IPS-18c (cell line): ENCODE data around the gene IL23R.
"Not testable (repeated sequence)": the region's sequence is repeated elsewhere in the genome, so short reads cannot be mapped to it uniquely, and the experiment has no call there.

Experiments
- H3K4me3 ChIP-seq: 2 replicates; pipeline ENCODE4 v1.7.0; 2013; ENCODE audit warnings: low read depth, mild to moderate bottlenecking, low read length, moderate library complexity; ENCODE audit not compliant: insufficient read depth
- H3K9me3 ChIP-seq: one replicate; pipeline ENCODE4 v1.6.1; 2013; ENCODE audit warnings: mild to moderate bottlenecking, low read length, moderate library complexity; ENCODE audit not compliant: control insufficient read depth, insufficient read depth

IL23R gene

DNA sequence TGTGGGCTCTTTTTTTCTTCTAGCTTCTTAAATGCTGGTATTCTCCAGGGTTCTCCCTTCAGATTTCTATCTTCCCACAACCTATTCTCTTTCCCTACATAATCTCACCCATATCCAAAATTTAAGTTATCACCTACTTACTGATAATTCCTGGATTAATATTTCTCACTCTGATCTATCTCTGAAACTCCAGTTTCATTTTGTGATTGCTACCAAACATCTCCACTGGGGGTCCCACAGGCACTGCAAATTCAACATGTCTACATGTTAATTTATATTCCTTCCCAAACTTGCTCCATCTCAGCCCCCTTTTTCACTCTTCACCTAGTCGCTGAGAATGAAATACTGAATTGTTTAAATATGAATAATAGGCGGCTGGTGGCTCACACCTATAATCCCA is 21.6 kb upstream of the IL23R start:
- no peak overlapping the region for H3K4me3 ChIP-seq
- no peaks in the 10 kb centered on the region for H3K9me3 ChIP-seq

DNA sequence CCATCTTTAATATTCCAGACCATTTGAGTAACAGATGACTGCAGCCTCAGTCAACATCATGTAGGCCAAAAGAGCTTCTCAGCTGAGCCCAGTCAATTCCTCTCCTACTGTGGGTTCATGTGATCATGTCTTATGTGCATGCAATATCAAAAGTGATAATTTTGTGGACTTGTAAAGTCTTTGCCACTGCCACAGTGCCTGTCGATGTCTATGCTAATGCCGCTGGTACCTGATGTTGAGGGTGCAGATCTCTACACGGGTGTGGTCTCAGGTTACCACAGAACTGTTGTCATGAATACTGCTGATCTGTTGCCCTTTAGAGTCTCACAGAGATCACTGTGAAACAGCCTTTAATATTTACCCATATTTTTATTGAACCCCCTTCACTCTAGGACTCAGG is 20.2 kb upstream of the IL23R start:
- Histone ChIP-seq H3K9me3 (no peaks in the 10 kb centered on the region), H3K4me3 (no peak overlapping the region)

DNA sequence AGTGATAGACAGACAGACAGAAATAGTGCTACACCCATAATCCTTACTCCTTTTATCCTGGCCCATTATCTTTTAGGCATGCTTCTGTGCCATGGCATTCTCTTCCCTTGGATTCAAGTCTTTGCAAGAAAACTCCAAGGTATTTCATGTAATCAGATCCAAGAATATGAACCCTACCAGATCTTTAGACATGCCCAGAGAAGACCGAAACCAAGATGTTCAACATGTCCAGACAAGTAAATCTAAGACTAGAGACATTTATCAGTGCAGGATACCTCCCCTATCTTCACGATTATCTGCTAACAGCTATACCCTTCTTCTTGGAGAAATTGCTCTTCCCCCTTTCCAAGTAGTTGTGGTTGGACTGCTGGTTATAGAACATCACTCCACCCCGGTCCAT is 19.7 kb upstream of the IL23R start:
- no peak overlapping the region for H3K4me3 ChIP-seq
- no peaks in the 10 kb centered on the region for H3K9me3 ChIP-seq

DNA sequence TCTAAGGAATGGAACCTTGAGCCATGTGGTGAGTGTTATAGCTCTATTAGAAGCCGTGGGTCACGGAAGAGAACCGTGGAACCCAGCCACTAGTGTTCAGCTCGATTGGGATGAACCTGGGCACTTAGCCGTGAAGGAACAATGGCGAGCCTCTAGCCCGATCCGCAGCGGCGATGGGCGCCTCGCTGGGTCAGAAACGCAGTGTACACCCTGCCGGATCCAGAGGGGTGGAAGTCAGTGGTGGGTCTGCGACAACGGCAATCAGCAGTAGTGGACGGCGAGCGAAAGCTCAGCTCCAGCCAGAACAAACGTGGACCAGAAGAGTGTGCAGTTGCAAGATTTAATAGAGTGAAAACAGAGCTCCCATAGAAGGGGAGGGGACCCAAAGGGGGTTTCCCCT is 18.3 kb upstream of the IL23R start:
- H3K9me3 ChIP-seq, H3K4me3 ChIP-seq: not testable (repeated sequence)

DNA sequence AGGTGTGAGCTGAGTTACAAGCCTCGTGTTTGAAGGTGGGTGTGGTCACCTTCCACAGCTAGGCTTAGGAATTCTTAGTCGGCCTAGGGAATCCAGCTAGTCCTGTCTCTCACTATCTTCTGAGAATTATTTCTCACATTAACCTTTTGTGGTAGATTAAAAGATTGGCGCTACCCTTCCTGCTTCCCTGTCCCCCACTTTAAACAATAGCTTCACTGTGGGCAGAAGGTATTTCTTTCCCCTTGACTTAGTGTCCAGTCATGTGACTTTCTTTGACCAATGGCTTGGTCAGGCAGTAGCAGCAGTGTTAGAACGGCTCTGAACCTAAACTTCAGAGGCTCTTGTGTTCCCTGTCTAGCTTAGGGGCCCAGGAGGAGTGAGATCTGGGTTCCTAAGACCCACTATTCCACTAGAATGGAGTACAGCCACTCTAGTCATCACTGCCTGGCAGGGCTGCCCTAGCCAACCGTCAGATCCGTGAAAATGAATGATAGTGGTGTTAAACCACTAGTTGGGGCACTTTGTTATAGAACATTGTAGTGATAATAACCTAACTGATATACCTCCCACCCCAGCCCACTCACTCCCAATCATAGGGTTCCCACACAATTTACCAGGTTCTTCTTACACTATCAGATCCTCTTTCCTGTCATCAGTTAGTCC is 17.6 kb upstream of the IL23R start:
- H3K9me3 ChIP-seq = no peaks in the 10 kb centered on the region
- no peak overlapping the region for H3K4me3 ChIP-seq

DNA sequence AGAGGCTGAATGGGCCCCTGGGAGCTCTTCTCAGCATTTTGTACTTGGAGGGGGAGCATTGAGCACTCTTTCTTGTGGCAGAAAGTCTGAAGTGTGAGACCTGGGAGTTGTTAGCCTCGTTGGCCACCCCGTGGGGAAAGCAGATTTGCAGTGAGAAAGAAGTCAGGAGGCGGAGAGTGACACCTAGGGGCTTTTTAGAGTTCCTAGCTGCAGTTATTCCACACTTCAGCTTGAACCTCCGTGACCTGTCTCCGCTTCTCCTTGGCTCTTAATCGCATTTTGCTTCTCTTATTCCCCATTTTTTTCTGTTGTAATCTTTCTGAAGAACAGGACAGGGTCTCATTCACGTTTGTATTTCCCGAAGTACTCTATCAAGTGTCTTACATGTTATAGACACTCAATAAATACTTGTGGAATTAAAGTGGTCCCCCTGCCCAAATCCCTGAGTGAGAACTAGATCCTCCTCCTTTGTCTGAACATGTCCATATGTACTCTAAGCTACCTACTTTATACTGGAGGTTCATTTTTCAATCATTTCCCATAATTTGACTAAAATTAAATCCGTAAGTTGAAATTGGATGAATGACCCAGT is 17.0 kb upstream of the IL23R start:
- Histone ChIP-seq H3K4me3 (no peak overlapping the region), H3K9me3 (no peaks in the 10 kb centered on the region)

DNA sequence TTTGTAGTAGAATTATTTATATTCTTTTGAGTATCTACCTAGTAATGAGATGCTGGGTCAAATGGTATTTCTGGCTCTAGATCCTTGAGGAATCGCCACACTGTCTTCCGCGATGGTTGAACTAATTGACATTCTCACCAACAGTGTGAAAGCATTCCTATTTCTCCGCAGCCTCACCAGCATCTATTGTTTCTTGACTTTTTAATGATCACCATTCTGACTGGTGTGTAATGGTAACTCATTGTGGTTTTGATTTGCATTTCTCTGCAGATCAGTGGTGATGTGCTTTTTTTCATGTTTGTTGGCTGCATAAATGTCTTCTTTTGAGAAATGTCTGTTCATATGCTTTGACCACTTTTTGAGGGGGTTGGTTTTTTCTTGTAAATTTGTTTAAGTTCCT is 15.3 kb upstream of the IL23R start:
- no peak overlapping the region for H3K4me3 ChIP-seq

DNA sequence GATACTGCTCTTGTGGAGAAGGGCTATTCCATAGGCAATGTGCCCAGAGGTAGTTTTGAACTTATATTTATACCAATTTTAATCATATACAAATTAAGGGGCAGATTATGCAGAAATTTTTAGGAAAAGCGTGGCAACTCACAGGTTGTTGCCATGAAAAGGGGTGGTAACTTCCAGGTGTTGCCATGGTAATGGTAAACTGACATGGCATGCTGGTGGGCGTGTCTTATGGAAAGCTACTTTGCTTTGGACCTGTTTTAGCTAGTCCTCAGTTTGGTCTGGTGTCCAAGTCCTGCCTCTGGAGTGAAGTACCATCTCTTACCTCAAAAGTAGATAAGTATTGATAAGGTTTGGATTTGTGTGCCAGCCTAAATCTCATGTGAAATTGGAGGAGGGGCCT is 7.9 kb upstream of the IL23R start:
- no peaks in the 10 kb centered on the region for H3K9me3 ChIP-seq
- no peak overlapping the region for H3K4me3 ChIP-seq

More for the DNA sequence above, 15.3 kb upstream of the IL23R start:
- H3K9me3 ChIP-seq = no peaks in the 10 kb centered on the region

DNA sequence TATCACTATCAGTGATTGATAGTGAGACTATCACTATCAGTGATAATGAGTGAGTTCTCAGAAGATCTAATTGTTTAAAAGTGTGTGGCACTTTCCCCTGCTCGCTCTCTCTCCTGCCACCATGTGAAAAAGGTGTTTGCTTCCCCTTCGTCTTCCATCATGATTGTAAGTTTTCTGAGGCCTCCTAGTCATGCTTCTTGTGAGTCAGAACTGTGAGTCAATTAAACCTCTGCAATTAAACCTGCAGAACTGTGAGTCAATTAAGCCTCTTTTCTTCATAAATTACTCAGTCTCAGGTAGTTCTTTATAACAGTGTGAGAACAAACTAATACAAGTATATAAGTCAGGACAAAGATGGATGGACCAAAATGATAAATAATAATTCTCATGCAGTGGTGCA is 7.0 kb upstream of the IL23R start:
- Histone ChIP-seq H3K4me3 (no peak overlapping the region), H3K9me3 (no peaks in the 10 kb centered on the region)

DNA sequence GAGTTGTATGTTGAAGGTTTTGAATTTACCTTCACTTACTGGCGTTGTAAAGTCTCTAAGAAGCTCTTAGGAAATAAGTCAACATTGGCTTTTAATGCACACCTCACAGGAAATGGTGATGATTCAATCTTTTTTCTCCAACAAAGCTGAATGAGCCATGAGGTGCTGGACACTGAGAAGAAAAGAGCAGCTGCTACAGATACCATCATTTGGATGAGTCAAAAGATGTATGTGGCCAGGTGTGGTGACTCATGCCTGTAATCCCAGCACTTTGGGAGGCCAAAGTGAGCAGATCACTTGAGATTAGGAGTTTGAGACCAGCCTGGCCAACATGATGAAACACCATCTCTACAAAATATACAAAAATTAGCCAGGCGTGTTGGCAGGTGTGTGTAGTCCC is 3.3 kb upstream of the IL23R start:
- H3K9me3 ChIP-seq = no peaks in the 10 kb centered on the region
- H3K4me3 ChIP-seq = no peak overlapping the region

DNA sequence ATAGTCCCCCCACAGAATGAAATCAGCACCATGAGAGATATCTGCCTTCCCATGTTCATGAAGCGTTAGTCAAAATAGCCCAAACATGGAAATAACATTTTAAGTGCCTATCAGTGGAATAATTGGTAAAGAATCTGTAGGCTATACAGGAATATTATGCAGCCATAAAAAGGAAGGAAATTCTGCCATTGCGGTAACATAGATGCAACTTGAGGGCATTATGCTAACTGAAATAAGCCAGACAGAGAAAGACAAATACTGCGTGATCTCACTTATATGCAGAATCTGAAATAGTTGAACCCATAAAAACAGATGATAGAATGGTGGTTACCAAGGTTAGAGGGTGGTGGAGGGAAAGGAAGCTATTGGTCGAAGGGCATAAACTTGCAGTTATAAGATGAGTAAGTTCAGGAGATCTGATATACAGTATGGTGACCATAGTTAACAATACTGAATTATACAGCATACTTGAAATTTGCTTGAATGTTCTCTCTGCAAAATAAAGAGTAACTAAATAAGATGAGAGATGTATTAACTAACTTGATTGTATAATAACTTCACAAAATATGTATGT is 699 bp upstream of the IL23R start:
- no peak overlapping the region for H3K4me3 ChIP-seq
- no peaks in the 10 kb centered on the region for H3K9me3 ChIP-seq

DNA sequence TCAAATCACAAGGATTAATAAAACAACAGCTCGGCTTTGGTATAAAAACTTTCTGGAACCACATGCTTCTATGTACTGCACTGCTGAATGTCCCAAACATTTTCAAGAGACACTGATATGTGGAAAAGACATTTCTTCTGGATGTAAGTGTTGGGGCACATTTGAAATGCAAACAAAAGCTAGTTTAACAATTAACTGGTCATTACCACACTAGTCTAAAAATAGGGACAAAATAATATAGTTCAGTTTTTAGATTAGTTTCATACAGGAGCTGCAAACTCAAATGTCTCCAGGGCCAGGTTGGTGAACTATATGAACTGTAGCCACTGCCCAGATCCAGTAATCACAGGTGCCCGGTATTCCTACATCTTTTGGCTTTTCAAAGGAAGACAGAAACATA is 3.2 kb downstream of the IL23R start:
- no peak overlapping the region for H3K4me3 ChIP-seq
- H3K9me3 ChIP-seq = no peaks in the 10 kb centered on the region

DNA sequence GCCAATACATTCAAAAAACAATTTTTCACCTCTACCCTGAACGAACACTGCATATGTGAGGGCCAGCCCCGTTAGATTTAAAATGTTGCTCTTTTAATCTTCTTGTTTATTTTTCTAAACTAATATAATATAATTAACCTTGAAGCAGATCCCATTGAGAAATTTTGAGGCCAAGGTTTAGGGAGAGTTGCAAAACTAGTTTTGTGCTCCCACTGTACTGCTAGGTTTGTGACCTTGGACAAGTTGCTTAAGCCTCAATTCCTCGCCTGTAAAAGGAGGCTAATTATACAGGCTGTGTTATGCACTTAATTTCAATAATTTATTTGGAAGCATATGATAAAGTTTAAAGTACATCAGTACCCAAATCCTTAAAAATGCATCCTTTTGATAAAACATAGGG is 3.7 kb downstream of the IL23R start:
- H3K9me3 ChIP-seq = no peaks in the 10 kb centered on the region
- no peak overlapping the region for H3K4me3 ChIP-seq

DNA sequence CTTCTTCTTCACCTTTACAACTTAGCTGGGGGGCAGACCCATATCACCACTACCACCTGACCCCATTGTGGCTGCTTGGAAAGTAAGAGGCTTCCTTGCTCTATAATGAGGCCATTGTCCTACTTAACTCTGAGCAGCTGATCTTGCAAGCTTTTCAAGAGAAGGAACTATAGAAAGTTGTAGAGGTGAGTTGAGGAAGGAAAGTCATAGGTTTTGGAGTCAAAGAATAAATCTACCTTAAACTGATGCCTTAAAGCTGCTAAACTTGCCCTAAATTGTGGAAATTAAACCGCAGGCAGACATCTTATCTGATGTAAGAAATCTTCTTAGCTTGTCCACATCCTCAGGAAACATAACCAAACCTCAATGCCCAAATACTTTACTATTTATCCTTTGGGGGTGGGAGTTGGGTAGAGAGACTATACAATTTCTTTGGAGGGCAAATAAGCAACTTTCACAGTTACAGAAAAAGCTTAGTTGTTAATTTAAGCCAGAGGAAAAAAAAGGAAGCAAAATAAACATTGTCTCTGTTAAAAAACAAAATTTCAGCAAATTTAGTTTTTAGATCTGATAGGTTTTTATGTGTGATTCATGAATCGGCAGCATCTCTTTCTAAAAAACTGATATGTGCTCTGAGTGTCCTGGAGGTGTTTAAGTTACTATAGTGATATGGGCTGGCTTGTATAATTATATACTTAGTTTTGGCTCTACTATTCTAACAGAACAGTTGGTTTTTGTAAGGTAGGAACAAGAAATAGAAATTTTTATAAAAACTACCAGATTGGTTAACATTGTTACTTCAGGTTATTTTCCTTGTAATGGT is 4.7 kb downstream of the IL23R start:
- Histone ChIP-seq H3K9me3 (no peaks in the 10 kb centered on the region), H3K4me3 (no peak overlapping the region)

DNA sequence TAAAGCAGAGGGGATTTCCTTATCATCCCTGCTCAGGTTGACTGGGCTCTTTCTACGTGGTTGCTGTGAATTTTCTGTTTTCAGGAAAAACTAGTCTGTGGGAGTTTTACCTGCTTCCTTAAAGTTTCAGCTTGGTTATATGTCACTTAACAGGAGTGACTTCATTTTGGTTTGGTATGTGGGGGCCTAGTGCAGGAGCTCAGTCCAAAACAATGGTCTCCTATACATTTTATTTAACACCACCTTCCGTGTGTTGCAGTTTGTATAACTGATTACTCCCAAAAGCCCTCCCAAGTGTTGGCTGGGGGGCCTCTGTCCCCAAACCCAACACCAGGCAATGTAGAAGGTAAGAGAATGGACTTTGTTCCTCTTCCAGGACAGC is 5.3 kb downstream of the IL23R start:
- Histone ChIP-seq H3K9me3 (no peaks in the 10 kb centered on the region), H3K4me3 (no peak overlapping the region)

DNA sequence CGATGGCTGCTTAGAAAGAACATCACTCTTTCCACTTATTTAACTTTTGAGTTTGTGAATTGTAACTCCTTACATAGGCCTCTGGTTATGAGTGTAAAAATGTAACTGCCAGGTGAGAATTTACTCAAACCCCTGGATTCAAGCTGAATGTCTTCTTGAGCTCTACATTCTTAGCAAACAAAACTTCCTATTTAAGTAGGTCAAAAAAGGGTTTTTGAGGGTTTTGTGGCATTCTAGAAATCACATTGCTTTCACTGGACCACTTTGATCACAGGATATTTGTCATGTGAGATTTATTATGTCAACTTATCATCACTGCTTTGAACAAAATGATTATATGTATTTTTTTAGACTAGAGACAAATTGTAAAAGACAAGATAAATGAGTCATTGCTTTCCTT is 5.7 kb downstream of the IL23R start:
- Histone ChIP-seq H3K4me3 (no peak overlapping the region), H3K9me3 (no peaks in the 10 kb centered on the region)

DNA sequence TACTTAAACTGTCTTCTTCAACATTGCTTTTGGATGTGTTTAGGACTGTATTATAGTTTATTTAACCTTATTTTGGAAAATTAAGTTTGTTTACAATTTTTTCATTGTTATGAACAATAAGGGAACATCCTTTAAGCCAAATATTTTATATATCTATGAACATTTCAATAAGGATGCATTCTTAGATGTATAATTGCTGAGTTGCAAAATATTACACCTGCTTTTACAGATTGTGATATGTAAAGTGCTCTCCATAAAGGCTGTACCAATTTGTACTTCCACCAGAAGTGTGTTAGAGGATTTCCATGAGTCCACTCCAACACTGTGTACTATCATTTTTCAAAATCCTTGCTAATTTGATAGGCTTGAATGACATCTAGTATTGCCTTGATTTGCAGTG is 7.7 kb downstream of the IL23R start:
- H3K9me3 ChIP-seq = no peaks in the 10 kb centered on the region

DNA sequence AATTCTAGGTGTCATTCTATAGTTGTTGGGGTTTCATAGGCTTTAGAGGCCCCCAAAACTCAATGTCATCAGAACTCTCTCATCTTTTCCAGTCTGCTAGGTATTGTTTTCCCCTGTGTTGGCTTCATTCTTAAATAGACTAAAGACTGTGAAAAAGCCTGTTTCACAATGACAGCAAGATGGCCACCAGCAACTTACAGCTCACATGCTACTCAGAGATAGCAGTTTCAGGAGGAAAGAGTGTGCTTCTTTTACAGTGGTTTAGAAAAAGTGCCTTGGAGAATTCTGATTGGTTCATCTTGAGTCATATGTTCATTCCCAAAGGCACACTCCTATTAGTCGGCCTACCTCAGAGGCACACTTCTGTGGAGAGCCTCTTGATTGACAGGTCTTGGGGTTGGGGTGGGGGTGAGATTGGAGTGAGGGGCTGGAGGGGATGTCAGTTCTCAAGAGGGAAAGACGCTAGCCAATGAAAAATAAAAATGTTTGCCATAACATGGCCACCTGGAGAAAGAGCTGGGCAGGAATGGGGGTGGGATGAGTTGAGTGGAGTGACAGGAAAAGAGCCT is 8.5 kb downstream of the IL23R start:
- Histone ChIP-seq H3K9me3 (no peaks in the 10 kb centered on the region), H3K4me3 (no peak overlapping the region)

More for the DNA sequence above, 7.7 kb downstream of the IL23R start:
- H3K4me3 ChIP-seq = no peak overlapping the region
